Keratinocyte (primary cell): ENCODE data around the gene CCDC178. TPM values are rescaled to one million over a fixed set of nuclear protein-coding genes. Genes with fewer than 3 reads are reported as not detected.

Experiments
- DNase-seq: peaks from one replicate; pipeline ENCODE4 v3.0.0-alpha.2; 2011; ENCODE audit warnings: low read depth, missing footprints, low spot score
- FAIRE-seq: peaks from 2 replicates; lab custom pipeline; 2011; peaks lifted over from hg19 to GRCh38; lab: Jason Lieb, UNC
- H2AFZ ChIP-seq: 2 replicates; pipeline ENCODE4 v1.6.0; 2012; ENCODE audit warnings: low read length, control low read depth, inconsistent platforms; ENCODE audit not compliant: control insufficient read depth
- H3K27ac ChIP-seq: 2 replicates; pipeline ENCODE4 v1.5.1; 2011; ENCODE audit warnings: low read length; ENCODE audit not compliant: control insufficient read depth, insufficient read depth
- H3K27me3 ChIP-seq: 3 replicates; pipeline ENCODE4 v1.6.0; 2011; ENCODE audit warnings: low read length; ENCODE audit not compliant: control insufficient read depth, insufficient read depth; ENCODE audit errors: extremely low read depth
- H3K36me3 ChIP-seq, 2 experiments: 2 replicates in 1 of 2; 3 replicates in 1 of 2; pipeline ENCODE4 v1.5.1; 2011; ENCODE audit warnings: low read length in 2 of 2, mild to moderate bottlenecking in 1 of 2; ENCODE audit not compliant: control insufficient read depth in 2 of 2, insufficient read depth in 2 of 2; ENCODE audit errors: extremely low read depth in 1 of 2
- H3K4me1 ChIP-seq: 3 replicates; pipeline ENCODE4 v1.5.1; 2011; ENCODE audit warnings: low read length; ENCODE audit not compliant: control insufficient read depth, insufficient read depth; ENCODE audit errors: extremely low read depth
- H3K4me2 ChIP-seq: 3 replicates; pipeline ENCODE4 v1.6.0; 2011; ENCODE audit warnings: low read depth, low read length; ENCODE audit not compliant: control insufficient read depth, insufficient read depth; ENCODE audit errors: extremely low read depth
- H3K4me3 ChIP-seq, 3 experiments: fragments of 200-600 bp in 1 of 3; sonication (generic) in 1 of 3; 2 replicates in 2 of 3; 3 replicates in 1 of 3; pipeline ENCODE4 v1.5.1; 2011 to 2016; ENCODE audit warnings: low read length in 3 of 3, mild to moderate bottlenecking in 3 of 3, control low read depth in 2 of 3, inconsistent platforms in 1 of 3, low read depth in 1 of 3, mixed read lengths in 1 of 3, mixed run types in 1 of 3, moderate library complexity in 1 of 3; ENCODE audit not compliant: control insufficient read depth in 2 of 3, insufficient read depth in 2 of 3; ENCODE audit errors: extremely low read depth in 1 of 3
- H3K79me2 ChIP-seq: 2 replicates; pipeline ENCODE4 v1.6.0; 2012; ENCODE audit warnings: low read length; ENCODE audit not compliant: control insufficient read depth, insufficient read depth
- H3K9ac ChIP-seq: 3 replicates; pipeline ENCODE4 v1.6.0; 2011; ENCODE audit warnings: low read length; ENCODE audit not compliant: control insufficient read depth, insufficient read depth; ENCODE audit errors: extremely low read depth
- H3K9me1 ChIP-seq: 3 replicates; pipeline ENCODE4 v1.6.0; 2011; ENCODE audit warnings: low read length; ENCODE audit not compliant: control insufficient read depth, insufficient read depth; ENCODE audit errors: extremely low read depth
- H3K9me3 ChIP-seq: 2 replicates; pipeline ENCODE4 v1.5.1; 2012; ENCODE audit warnings: low read depth, low read length; ENCODE audit not compliant: control insufficient read depth
- H4K20me1 ChIP-seq: 3 replicates; pipeline ENCODE4 v1.6.0; 2011; ENCODE audit warnings: low read length; ENCODE audit not compliant: control insufficient read depth, insufficient read depth; ENCODE audit errors: extremely low read depth
- CTCF ChIP-seq, 3 experiments: IDR thresholded peaks in 1 of 3; conservative IDR thresholded peaks in 1 of 3; optimal IDR thresholded peaks in 1 of 3; 2 replicates in 2 of 3; 3 replicates in 1 of 3; pipeline versions ENCODE3 to v1.5.1; 2011; ENCODE audit warnings: low read length in 3 of 3, mild to moderate bottlenecking in 3 of 3, moderate library complexity in 2 of 3, control low read depth in 1 of 3, inconsistent platforms in 1 of 3; ENCODE audit not compliant: insufficient read depth in 2 of 3; ENCODE audit errors: extremely low read depth in 1 of 3
- EZH2 ChIP-seq: IDR thresholded peaks from one replicate; pipeline ENCODE4 v1.6.1; 2012; ENCODE audit warnings: inconsistent platforms, mild to moderate bottlenecking, low read length, moderate library complexity
- dilution Hi-C: fragments of 300-500 bp; cut with MboI; formaldehyde crosslinking; loops from one replicate; pipeline ENCODE4 v1.7.0; 2020; ENCODE audit warnings: low sequenced_read_pairs; ENCODE audit not compliant: extremely low pct_ligation_motif_present
- polyA plus RNA-seq, 5 experiments: library from polyadenylated mRNA; depleted of rRNA in 3 of 5; stranded (reverse) in 3 of 5; stranded (forward) in 1 of 5; unstranded in 1 of 5; fragments of >200 nt; gene quantifications; 1 replicate in 1 of 5; 2 replicates in 3 of 5; 3 replicates in 1 of 5; pipeline versions ENCODE4 v1.2.1 to v1.2.3, GENCODE V29; 2011 to 2012; ENCODE audit warnings: missing spikeins in 2 of 5, low read depth in 1 of 5, low replicate concordance in 1 of 5

Gene CCDC178
- polyA plus RNA-seq, 1 donor (not counting 4 experiments of a cell fraction or from before 2014, with no cell fraction given): 0.14 TPM

DNA sequence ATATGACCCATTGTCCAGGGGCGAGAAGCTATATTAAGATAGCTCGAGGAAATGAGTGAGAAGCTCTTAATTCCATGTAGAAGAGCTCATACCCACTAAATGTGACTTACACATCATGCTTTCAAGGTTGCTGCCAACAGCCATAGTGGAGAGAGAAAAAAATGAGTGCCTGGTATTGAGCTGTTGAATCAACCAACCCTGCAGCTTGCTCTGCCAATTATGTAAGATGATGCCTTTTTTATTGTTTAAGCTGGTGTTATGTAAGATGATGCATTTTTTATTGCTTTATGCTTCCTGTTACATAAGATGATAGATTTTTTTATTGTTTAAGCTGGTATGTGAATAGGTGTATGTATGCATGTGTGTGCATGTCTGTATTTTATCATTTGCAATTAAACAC lies 228.2 kb downstream of the CCDC178 start:
- TF ChIP-seq EZH2 (no peak), CTCF (optimal IDR thresholded peaks at IDR 0.05 in 1 of 3, IDR thresholded peaks at IDR 0.05 in 1 of 3, conservative IDR thresholded peaks at IDR 0.05 in 1 of 3; ENCODE audit: extremely low read depth in 1 of 3, insufficient read depth in 2 of 3, low read length in 3 of 3) (no peak)
- H4K20me1 ChIP-seq: no peaks in the 10 kb centered on the region
- no peaks in the 10 kb centered on the region for H3K36me3 ChIP-seq
- H2AFZ ChIP-seq: no peak overlapping the region
- no peak for FAIRE-seq
- no peaks in the 10 kb centered on the region for H3K4me1 ChIP-seq
- no peak overlapping the region for H3K27ac ChIP-seq
- dilution Hi-C loops: no loop called here
- no peak overlapping the region for H3K9ac ChIP-seq
- no peaks in the 10 kb centered on the region for H3K27me3 ChIP-seq
- H3K4me2 ChIP-seq: no peak overlapping the region
- H3K9me3 ChIP-seq: no peaks in the 10 kb centered on the region
- no peaks in the 10 kb centered on the region for H3K79me2 ChIP-seq
- DNase-seq: peak; percentile 28
- H3K4me3 ChIP-seq: no peak overlapping the region
- H3K9me1 ChIP-seq: no peaks in the 10 kb centered on the region

- dilution Hi-C loops: no loop called here
- no peaks in the 10 kb centered on the region for H3K9me3 ChIP-seq
- no peaks in the 10 kb centered on the region for H3K9me1 ChIP-seq
- H3K4me3 ChIP-seq: no peak overlapping the region
- peak; percentile 40 to 56 (median 48) for TF ChIP-seq CTCF (optimal IDR thresholded peaks at IDR 0.05 in 1 of 3, IDR thresholded peaks at IDR 0.05 in 1 of 3, conservative IDR thresholded peaks at IDR 0.05 in 1 of 3; ENCODE audit: extremely low read depth in 1 of 3, insufficient read depth in 2 of 3, low read length in 3 of 3)
- no peak for TF ChIP-seq EZH2
- H3K4me2 ChIP-seq: no peak overlapping the region
- no peak overlapping the region for H3K27ac ChIP-seq
- no peaks in the 10 kb centered on the region for H3K79me2 ChIP-seq
- H3K36me3 ChIP-seq: no peaks in the 10 kb centered on the region
- H2AFZ ChIP-seq: no peak overlapping the region
- H3K4me1 ChIP-seq: no peaks in the 10 kb centered on the region
- no peak overlapping the region for H3K9ac ChIP-seq
- H3K27me3 ChIP-seq: no peaks in the 10 kb centered on the region
- no peak for FAIRE-seq
- no peak for DNase-seq
- H4K20me1 ChIP-seq: no peaks in the 10 kb centered on the region
Measured at GRCh38 chr18:33210575-33211189, 229.8 kb downstream of the CCDC178 start.
